ENCODE results near the gene PTPRN2.

PTPRN2 gene

DNA sequence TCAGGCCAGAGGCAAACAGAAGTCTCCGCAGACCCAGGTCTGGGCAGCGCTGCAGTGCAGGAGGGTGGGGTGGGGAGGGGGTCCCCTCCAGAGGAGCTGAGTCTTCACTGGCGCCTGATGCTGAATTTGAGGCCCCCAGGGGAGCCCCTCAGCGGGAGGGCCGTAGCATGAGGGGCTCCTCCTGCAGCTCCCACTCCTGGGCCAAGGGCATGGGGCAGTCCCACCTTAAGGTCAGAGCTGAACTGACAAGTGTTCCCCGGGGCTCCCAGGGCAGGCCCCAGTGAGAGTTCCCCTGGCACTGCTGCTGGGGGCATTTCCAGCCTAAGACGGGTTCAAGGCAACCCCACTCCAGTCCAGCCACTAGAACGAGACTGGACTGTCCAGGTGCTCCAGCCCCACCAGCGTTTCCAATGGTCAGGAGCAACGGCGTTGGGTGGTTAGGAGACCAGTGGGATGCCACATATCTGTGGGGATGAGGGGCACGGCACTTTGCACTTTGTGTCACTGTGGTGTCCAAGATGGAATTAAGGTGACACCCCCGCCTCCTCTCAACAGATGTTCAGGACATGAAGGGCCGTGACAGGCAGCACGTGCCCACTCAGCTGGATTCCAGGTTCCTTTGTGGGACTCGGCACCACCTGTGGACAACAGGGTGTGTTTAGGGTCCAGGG lies 139.1 kb downstream of the PTPRN2 start:
- POLR2A ChIA-PET: no interaction called here
- CTCF ChIA-PET: no interaction called here
- TF ChIP-seq, protein P1, sequence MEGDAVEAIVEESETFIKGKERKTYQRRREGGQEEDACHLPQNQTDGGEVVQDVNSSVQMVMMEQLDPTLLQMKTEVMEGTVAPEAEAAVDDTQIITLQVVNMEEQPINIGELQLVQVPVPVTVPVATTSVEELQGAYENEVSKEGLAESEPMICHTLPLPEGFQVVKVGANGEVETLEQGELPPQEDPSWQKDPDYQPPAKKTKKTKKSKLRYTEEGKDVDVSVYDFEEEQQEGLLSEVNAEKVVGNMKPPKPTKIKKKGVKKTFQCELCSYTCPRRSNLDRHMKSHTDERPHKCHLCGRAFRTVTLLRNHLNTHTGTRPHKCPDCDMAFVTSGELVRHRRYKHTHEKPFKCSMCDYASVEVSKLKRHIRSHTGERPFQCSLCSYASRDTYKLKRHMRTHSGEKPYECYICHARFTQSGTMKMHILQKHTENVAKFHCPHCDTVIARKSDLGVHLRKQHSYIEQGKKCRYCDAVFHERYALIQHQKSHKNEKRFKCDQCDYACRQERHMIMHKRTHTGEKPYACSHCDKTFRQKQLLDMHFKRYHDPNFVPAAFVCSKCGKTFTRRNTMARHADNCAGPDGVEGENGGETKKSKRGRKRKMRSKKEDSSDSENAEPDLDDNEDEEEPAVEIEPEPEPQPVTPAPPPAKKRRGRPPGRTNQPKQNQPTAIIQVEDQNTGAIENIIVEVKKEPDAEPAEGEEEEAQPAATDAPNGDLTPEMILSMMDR (IDR thresholded peaks at IDR 0.05; ENCODE audit: insufficient read depth, low read length, missing control alignments): no peak
- DNase-seq (ENCODE audit: low read depth, low spot score): no peak
- H3K4me3 ChIP-seq (ENCODE audit: low read depth, low read length): no peak overlapping the region

DNA sequence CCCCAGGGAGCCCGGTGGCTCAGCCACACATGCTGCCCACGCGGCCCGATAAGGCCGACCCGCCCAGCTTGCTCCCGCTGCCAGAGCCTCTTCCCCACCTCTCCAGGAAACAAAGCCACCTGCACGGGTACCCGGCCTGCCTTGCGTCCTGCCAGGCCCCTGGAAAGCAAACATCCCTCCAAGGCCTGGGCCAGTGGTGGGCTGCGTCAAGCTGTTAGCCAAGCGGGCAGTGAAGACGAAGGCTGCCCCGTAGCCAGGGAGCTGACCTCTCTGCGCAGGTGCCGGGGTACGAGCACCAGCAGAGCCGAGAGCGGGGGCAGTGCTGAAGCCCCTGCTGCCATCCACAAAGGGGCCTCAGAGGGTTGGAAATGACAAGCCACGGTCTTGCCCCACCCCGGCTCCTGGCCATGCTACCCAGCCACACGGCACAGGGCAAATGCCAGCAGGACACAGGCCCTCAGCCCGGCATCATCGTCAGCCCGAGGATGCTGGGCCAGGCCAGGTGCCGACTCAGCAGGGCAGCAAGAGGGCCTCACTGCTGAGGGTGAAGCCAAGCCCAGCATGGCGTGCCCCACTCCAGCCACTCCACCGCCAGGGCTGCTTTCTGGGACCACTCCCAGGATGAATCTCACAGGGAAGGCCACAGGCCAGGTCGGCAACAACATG lies 140.0 kb downstream of the PTPRN2 start:
- POLR2A ChIA-PET: no interaction called here
- no peak for DNase-seq (ENCODE audit: low read depth, low spot score)
- TF ChIP-seq, protein P1 (IDR thresholded peaks at IDR 0.05; ENCODE audit: insufficient read depth, low read length, missing control alignments): no peak
- CTCF ChIA-PET: no interaction called here
- no peak overlapping the region for H3K4me3 ChIP-seq (ENCODE audit: low read depth, low read length)

DNA sequence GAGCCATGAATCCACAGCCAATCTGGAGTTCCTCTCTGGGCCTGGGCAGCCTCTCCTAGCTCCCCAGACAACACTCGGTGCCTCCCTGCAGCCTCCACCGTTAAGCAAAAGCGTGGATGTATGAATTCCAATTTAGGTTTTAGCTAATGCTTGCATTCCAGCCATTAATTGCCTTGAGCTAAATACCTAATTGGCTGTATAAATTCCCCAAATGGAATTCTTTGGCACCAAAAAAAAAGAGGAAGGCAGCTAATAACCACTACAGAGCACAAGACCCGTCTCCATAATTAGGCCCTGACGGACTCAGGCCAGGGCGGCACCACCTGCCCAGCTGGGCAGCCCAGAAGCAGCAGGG lies 140.5 kb downstream of the PTPRN2 start:
- no peak overlapping the region for H3K4me3 ChIP-seq (ENCODE audit: low read depth, low read length)
- POLR2A ChIA-PET: no interaction called here
- CTCF ChIA-PET: no interaction called here
- no peak for DNase-seq (ENCODE audit: low read depth, low spot score)
- TF ChIP-seq, protein P1 (IDR thresholded peaks at IDR 0.05; ENCODE audit: insufficient read depth, low read length, missing control alignments): no peak

DNA sequence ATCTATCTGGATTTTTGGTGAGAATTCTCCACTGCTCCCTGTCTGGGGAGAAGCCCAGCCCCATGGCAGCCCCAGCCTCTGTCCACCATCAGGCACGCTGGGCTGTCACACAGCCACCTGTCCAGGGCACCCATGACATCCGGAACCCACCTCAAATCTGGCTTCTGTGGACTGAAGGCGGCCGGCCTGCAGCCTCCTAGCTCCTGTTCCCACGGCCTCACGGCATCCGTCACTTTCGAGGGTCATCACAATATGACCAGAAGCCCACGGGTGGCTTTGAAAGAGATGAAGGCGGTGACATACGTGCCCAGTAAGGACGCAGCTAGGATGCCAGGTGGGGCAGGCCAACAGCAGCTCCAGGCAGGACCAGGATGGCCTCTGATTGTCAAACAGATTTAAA lies 140.9 kb downstream of the PTPRN2 start:
- CTCF ChIA-PET: no interaction called here
- H3K4me3 ChIP-seq (ENCODE audit: low read depth, low read length): no peak overlapping the region
- TF ChIP-seq, protein P1 (IDR thresholded peaks at IDR 0.05; ENCODE audit: insufficient read depth, low read length, missing control alignments): no peak
- no peak for DNase-seq (ENCODE audit: low read depth, low spot score)
- POLR2A ChIA-PET: no interaction called here

DNA sequence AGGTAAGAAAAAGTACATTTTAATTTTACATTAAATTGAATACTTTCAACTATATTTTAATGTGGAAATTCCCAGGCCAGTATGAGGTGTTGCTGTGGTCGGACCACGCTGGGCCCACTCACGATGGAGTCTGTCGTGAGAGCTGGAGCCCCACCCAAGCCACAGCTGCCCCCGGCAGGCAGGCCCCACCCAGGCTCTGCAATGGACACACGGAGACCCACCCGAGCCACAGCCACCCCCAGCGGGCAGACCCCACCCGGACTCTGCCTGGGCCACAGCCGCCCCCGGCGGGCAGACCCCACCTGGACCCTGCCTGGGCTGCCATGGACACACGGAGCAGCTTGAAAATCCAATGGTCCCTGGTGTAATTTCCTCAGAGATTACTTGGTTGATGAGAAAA lies 141.3 kb downstream of the PTPRN2 start:
- CTCF ChIA-PET: no interaction called here

DNA sequence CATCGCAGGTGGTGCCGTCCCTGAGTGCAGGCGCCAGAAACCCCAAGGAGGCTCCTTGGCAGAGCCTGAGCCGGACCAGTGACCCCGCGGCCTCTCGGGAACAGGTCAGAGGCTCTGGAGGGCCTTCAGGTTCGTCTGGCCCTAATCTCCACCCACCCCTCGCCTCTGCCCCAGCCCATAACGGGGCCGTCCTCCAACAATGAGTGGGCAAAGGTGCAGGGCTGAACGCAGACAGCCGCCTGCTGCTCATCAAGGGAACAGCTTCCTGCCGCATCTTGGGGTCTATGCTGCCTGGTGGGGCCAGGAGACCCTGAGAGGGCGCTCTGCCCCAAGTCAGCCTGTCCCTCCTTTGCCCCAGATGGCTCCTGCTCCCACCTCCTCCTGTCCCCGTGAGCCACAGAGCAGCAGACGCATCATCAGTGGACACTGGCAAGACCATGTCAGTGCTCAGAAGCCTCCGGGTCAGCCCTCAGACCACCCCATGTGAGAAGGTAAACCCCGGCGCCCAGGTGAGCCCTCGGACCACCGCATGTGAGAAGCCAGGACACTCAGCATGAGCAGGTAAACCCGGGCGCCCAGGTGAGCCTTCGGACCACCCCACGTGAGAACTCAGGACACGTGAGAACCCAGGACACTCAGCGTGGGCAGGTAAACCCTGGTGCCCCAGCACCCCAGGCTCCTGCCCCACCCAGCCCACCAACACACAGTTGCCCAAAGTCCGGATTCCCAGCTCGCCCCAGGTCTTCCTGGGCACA lies 142.0 kb downstream of the PTPRN2 start:
- CTCF ChIA-PET: no interaction called here
- TF ChIP-seq, protein P1 (IDR thresholded peaks at IDR 0.05; ENCODE audit: insufficient read depth, low read length, missing control alignments): no peak
- H3K4me3 ChIP-seq (ENCODE audit: low read depth, low read length): no peak overlapping the region
- POLR2A ChIA-PET: no interaction called here
- no peak for DNase-seq (ENCODE audit: low read depth, low spot score)

More for the DNA sequence above, 141.3 kb downstream of the PTPRN2 start:
- POLR2A ChIA-PET: no interaction called here
- DNase-seq (ENCODE audit: low read depth, low spot score): no peak
- TF ChIP-seq, protein P1 (IDR thresholded peaks at IDR 0.05; ENCODE audit: insufficient read depth, low read length, missing control alignments): no peak
- H3K4me3 ChIP-seq (ENCODE audit: low read depth, low read length): no peak overlapping the region

Data from AG04449 (cell line).